ENCODE results near the gene TMEM231.

TMEM231 gene

GRCh38 chr16:75535211-75535843 lies 20.7 kb downstream of the TMEM231 start:
- Histone ChIP-seq H3K9me3 (ENCODE audit: low read length) (no peaks in the 10 kb centered on the region), H3K36me3 (ENCODE audit: insufficient read depth, low read length) (no peaks in the 10 kb centered on the region), H4K20me1 (ENCODE audit: insufficient read depth, low read length) (no peaks in the 10 kb centered on the region), H3K9me2 (ENCODE audit: low read depth, low read length) (no peaks in the 10 kb centered on the region), H3K27me3 (ENCODE audit: insufficient read depth, low read length) (0 out of 2 replicates have a peak, but pooled peaks cover 3% of the 10 kb centered on the region), H3K4me2 (ENCODE audit: low read length) (no peak overlapping the region), H3K27ac (ENCODE audit: low read depth, low read length, poor library complexity, severe bottlenecking) (no peak overlapping the region), H3K79me2 (ENCODE audit: insufficient read depth, low read length) (no peaks in the 10 kb centered on the region), H3K4me1 (ENCODE audit: insufficient read depth, low read length, severe bottlenecking) (no peaks in the 10 kb centered on the region), H3K4me3 (ENCODE audit: low read depth, low read length, poor library complexity, severe bottlenecking) (no peak overlapping the region), H3K9ac (ENCODE audit: low read length) (no peak overlapping the region), H3F3A (ENCODE audit: insufficient read depth, low read length) (no peaks in the 10 kb centered on the region), H2AFZ (ENCODE audit: low read length) (no peak overlapping the region)
- TF ChIP-seq CTCF (IDR thresholded peaks at IDR 0.05; ENCODE audit: low read length): no peak
- no peak for TF ChIP-seq EZH2 (IDR thresholded peaks at IDR 0.05; ENCODE audit: borderline replicate concordance, low read length)

- no peak overlapping the region for H2AFZ ChIP-seq (ENCODE audit: low read length)
Observed at GRCh38 chr16:75534560-75535205, 21.4 kb downstream of the TMEM231 start.

GRCh38 chr16:75532791-75533190 lies 23.3 kb downstream of the TMEM231 start:
- Histone ChIP-seq H3K79me2 (ENCODE audit: insufficient read depth, low read length) (no peaks in the 10 kb centered on the region), H3K4me2 (ENCODE audit: low read length) (no peak overlapping the region), H3K4me3 (ENCODE audit: low read depth, low read length, poor library complexity, severe bottlenecking) (no peak overlapping the region), H3F3A (ENCODE audit: insufficient read depth, low read length) (no peaks in the 10 kb centered on the region), H3K9me3 (ENCODE audit: low read length) (no peaks in the 10 kb centered on the region), H3K4me1 (ENCODE audit: insufficient read depth, low read length, severe bottlenecking) (no peaks in the 10 kb centered on the region), H2AFZ (ENCODE audit: low read length) (no peak overlapping the region), H3K9ac (ENCODE audit: low read length) (no peak overlapping the region), H4K20me1 (ENCODE audit: insufficient read depth, low read length) (no peaks in the 10 kb centered on the region), H3K36me3 (ENCODE audit: insufficient read depth, low read length) (no peaks in the 10 kb centered on the region), H3K27me3 (ENCODE audit: insufficient read depth, low read length) (0 out of 2 replicates have a peak, but pooled peaks cover 3% of the 10 kb centered on the region), H3K27ac (ENCODE audit: low read depth, low read length, poor library complexity, severe bottlenecking) (no peak overlapping the region), H3K9me2 (ENCODE audit: low read depth, low read length) (no peaks in the 10 kb centered on the region)
- TF ChIP-seq CTCF (IDR thresholded peaks at IDR 0.05; ENCODE audit: low read length) (no peak), EZH2 (IDR thresholded peaks at IDR 0.05; ENCODE audit: borderline replicate concordance, low read length) (no peak)

More at GRCh38 chr16:75534560-75535205, 21.4 kb downstream of the TMEM231 start:
- Histone ChIP-seq H4K20me1 (ENCODE audit: insufficient read depth, low read length) (no peaks in the 10 kb centered on the region), H3K27ac (ENCODE audit: low read depth, low read length, poor library complexity, severe bottlenecking) (no peak overlapping the region), H3K9me2 (ENCODE audit: low read depth, low read length) (no peaks in the 10 kb centered on the region), H3K4me3 (ENCODE audit: low read depth, low read length, poor library complexity, severe bottlenecking) (no peak overlapping the region), H3K79me2 (ENCODE audit: insufficient read depth, low read length) (no peaks in the 10 kb centered on the region), H3K4me2 (ENCODE audit: low read length) (no peak overlapping the region), H3K9me3 (ENCODE audit: low read length) (no peaks in the 10 kb centered on the region), H3K27me3 (ENCODE audit: insufficient read depth, low read length) (0 out of 2 replicates have a peak, but pooled peaks cover 3% of the 10 kb centered on the region), H3F3A (ENCODE audit: insufficient read depth, low read length) (no peaks in the 10 kb centered on the region), H3K9ac (ENCODE audit: low read length) (no peak overlapping the region), H3K4me1 (ENCODE audit: insufficient read depth, low read length, severe bottlenecking) (no peaks in the 10 kb centered on the region), H3K36me3 (ENCODE audit: insufficient read depth, low read length) (no peaks in the 10 kb centered on the region)
- no peak for TF ChIP-seq CTCF (IDR thresholded peaks at IDR 0.05; ENCODE audit: low read length)
- TF ChIP-seq EZH2 (IDR thresholded peaks at IDR 0.05; ENCODE audit: borderline replicate concordance, low read length): no peak
